Sigmoid colon (tissue), 7 donors: ENCODE results near the gene FBXW4. TPM values are rescaled to one million over a fixed set of nuclear protein-coding genes. Genes with fewer than 3 reads are reported as not detected.

Experiments
- DNase-seq: peaks from one replicate; pipeline ENCODE4 v3.0.0-alpha.2; 2019
- H3K27ac ChIP-seq, 4 donors: fragments of 200-600 bp; sonication (generic); one replicate each; pipeline ENCODE4 v1.5.1; 2016 to 2019; ENCODE audit warnings: mild to moderate bottlenecking in 1 of 4
- H3K27me3 ChIP-seq, 3 donors: fragments of 200-600 bp; sonication (generic); one replicate each; pipeline ENCODE4 v1.5.1; 2019; ENCODE audit warnings: mild to moderate bottlenecking in 1 of 3
- H3K36me3 ChIP-seq, 4 donors: fragments of 200-600 bp; sonication (generic); one replicate each; pipeline ENCODE4 v1.5.1; 2016 to 2019
- H3K4me1 ChIP-seq, 4 donors: fragments of 200-600 bp; sonication (generic); one replicate each; pipeline ENCODE4 v1.5.1; 2017 to 2019
- H3K4me3 ChIP-seq, 4 donors: fragments of 200-600 bp; sonication (generic); one replicate each; pipeline ENCODE4 v1.5.1; 2017 to 2019; ENCODE audit warnings: mild to moderate bottlenecking in 2 of 4, moderate library complexity in 1 of 4
- H3K9me3 ChIP-seq, 4 donors: fragments of 200-600 bp in 3 of 4; sonication (generic) in 3 of 4; one replicate each; pipeline versions ENCODE4 v1.5.1 to v1.6.1; 2013 to 2019
- CTCF ChIP-seq, 4 experiments: fragments of 450-650 bp in 3 of 4; fragments of 200-600 bp in 1 of 4; IDR thresholded peaks; one replicate each; pipeline ENCODE4 v1.5.1; 2016 to 2019; ENCODE audit warnings: antibody characterized with exemption in 4 of 4, mild to moderate bottlenecking in 3 of 4, moderate library complexity in 2 of 4
- EP300 ChIP-seq, 4 donors: sonication (generic); formaldehyde crosslinking; IDR thresholded peaks; one replicate each; pipeline ENCODE4 v1.6.1; 2017; ENCODE audit warnings: antibody characterized with exemption in 4 of 4
- POLR2A ChIP-seq, 2 donors: fragments of 450-650 bp; IDR thresholded peaks; one replicate each; pipeline ENCODE4 v1.6.1; 2016; ENCODE audit warnings: antibody characterized with exemption in 2 of 2, mild to moderate bottlenecking in 2 of 2, moderate library complexity in 2 of 2
- POLR2AphosphoS5 ChIP-seq, 4 donors: sonication (generic); formaldehyde crosslinking; IDR thresholded peaks; one replicate each; pipeline ENCODE4 v1.6.1; 2017; ENCODE audit warnings: antibody characterized with exemption in 4 of 4
- WGBS, 2 donors: extraction: QIAGEN DNeasy Blood & Tissue Kit; methylation state at CpG; one replicate each; pipeline ENCODE4 v1.1.7; 2013; 5-methylcytosine and 5-hydroxymethylcytosine counted together
- intact Hi-C: fragments of 100-400 bp; cut with DNase I; formaldehyde crosslinking; loops from one replicate; pipeline ENCODE4 v1.15.1; 2023
- polyA plus RNA-seq, 3 donors: library from polyadenylated mRNA; stranded (reverse); fragments of 200-250 nt; gene quantifications; one replicate each; pipeline ENCODE4 v1.2.3, GENCODE V29; 2013
- total RNA-seq, 4 donors: library from RNA; depleted of rRNA; stranded (reverse); fragments of >200 nt; gene quantifications; one replicate each; pipeline ENCODE4 v1.1.0, GENCODE V29; 2016
- donor health status: healthy with polysubstance abuse.
- donor health status: Bipolar disorder and iron deficiency.
- donor health status: healthy.

Gene FBXW4
- total and polyA plus RNA-seq, 7 donors = 28.4 to 122 (median 89.7) TPM

GRCh38 chr10:101710059-101710695 lies 15.2 kb upstream of the FBXW4 start:
- intact Hi-C loops = no loop called here

GRCh38 chr10:101709359-101710058 lies 14.5 kb upstream of the FBXW4 start:
- Histone ChIP-seq H3K4me3 (no peak overlapping the region), H3K36me3 (no peaks in the 10 kb centered on the region), H3K27ac (no peak overlapping the region), H3K4me1 (no peaks in the 10 kb centered on the region), H3K27me3 (peaks cover 0 to 8% (median 0%) of the 10 kb centered on the region in 3 donors), H3K9me3 (no peaks in the 10 kb centered on the region)
- intact Hi-C loops = no loop called here
- 73 to 83% methylated on average over 9 of the region's 9 CpGs for WGBS, 2 donors
- DNase-seq = no peak
- TF ChIP-seq POLR2AphosphoS5 (IDR thresholded peaks at IDR 0.05) = no peak
- no peak for TF ChIP-seq CTCF (IDR thresholded peaks at IDR 0.05)
- TF ChIP-seq EP300 (IDR thresholded peaks at IDR 0.05) = no peak
- no peak for TF ChIP-seq POLR2A (IDR thresholded peaks at IDR 0.05)

More at GRCh38 chr10:101710059-101710695, 15.2 kb upstream of the FBXW4 start:
- H3K9me3 ChIP-seq = no peaks in the 10 kb centered on the region
- H3K36me3 ChIP-seq = no peaks in the 10 kb centered on the region
- TF ChIP-seq POLR2A (IDR thresholded peaks at IDR 0.05) = no peak
- no peak for TF ChIP-seq CTCF (IDR thresholded peaks at IDR 0.05)
- TF ChIP-seq POLR2AphosphoS5 (IDR thresholded peaks at IDR 0.05) = no peak
- TF ChIP-seq EP300 (IDR thresholded peaks at IDR 0.05) = no peak
- H3K27ac ChIP-seq = no peak overlapping the region
- peaks cover 0 to 9% (median 0%) of the 10 kb centered on the region in 3 donors for H3K27me3 ChIP-seq
- no peak overlapping the region for H3K4me3 ChIP-seq
- WGBS, 2 donors = 56 to 82% methylated on average over 9 of the region's 9 CpGs
- DNase-seq = no peak
- H3K4me1 ChIP-seq = no peaks in the 10 kb centered on the region

GRCh38 chr10:101708870-101709269 lies 13.9 kb upstream of the FBXW4 start:
- intact Hi-C loops = no loop called here
- H3K4me1 ChIP-seq = no peaks in the 10 kb centered on the region
- 84 to 91% methylated on average over 2 of the region's 2 CpGs for WGBS, 2 donors
- H3K27me3 ChIP-seq = peaks cover 0 to 3% (median 0%) of the 10 kb centered on the region in 3 donors
- H3K36me3 ChIP-seq = no peaks in the 10 kb centered on the region
- no peak for TF ChIP-seq POLR2AphosphoS5 (IDR thresholded peaks at IDR 0.05)
- no peak for TF ChIP-seq POLR2A (IDR thresholded peaks at IDR 0.05)
- no peak for TF ChIP-seq CTCF (IDR thresholded peaks at IDR 0.05)
- TF ChIP-seq EP300 (IDR thresholded peaks at IDR 0.05) = no peak
- no peak overlapping the region for H3K4me3 ChIP-seq
- DNase-seq = no peak
- no peaks in the 10 kb centered on the region for H3K9me3 ChIP-seq
- H3K27ac ChIP-seq = no peak overlapping the region

GRCh38 chr10:101708073-101708472 lies 13.1 kb upstream of the FBXW4 start:
- no peak overlapping the region for H3K4me3 ChIP-seq
- peaks cover 0 to 3% (median 0%) of the 10 kb centered on the region in 3 donors for H3K27me3 ChIP-seq
- no peak for DNase-seq
- no peak overlapping the region for H3K27ac ChIP-seq
- intact Hi-C loops = no loop called here
- H3K36me3 ChIP-seq = no peaks in the 10 kb centered on the region
- WGBS, 2 donors = 55 to 64% methylated on average over 1 of the region's 1 CpG
- no peaks in the 10 kb centered on the region for H3K9me3 ChIP-seq
- TF ChIP-seq CTCF (IDR thresholded peaks at IDR 0.05) = no peak
- H3K4me1 ChIP-seq = no peaks in the 10 kb centered on the region
